NCI-H1694 (cell line): ENCODE results near the gene SPTBN2.
"Not testable (repeated sequence)": the region's sequence is repeated elsewhere in the genome, so short reads cannot be mapped to it uniquely, and the experiment has no call there.

ENCODE experiments used
- DNase-seq: peaks from one replicate; lab custom pipeline; 2025; lab: John Stamatoyannopoulos, UW

The SPTBN2 gene

GRCh38 chr11:66684635-66685034, 44.4 kb downstream of the SPTBN2 start:
- DNase-seq, result no peak

GRCh38 chr11:66683877-66684276, 45.1 kb downstream of the SPTBN2 start:
- DNase-seq, result no peak

- no peak for DNase-seq
Observed at GRCh38 chr11:66680966-66681645, 47.9 kb downstream of the SPTBN2 start.

GRCh38 chr11:66677599-66678375, 51.2 kb downstream of the SPTBN2 start, which contains the start of gene RBM4B:
RBM4B (minus strand) TSS chr11:66677887; CDS start chr11:66677079, 808 bp downstream.
- DNase-seq, result peak; percentile 88

- no peak for DNase-seq
Observed at GRCh38 chr11:66676931-66677598, 52.0 kb downstream of the SPTBN2 start.

GRCh38 chr11:66676282-66676919, 52.6 kb downstream of the SPTBN2 start:
- no peak for DNase-seq

GRCh38 chr11:66674964-66675602, 53.9 kb downstream of the SPTBN2 start:
- DNase-seq, result no peak

GRCh38 chr11:66670816-66671215, 58.2 kb downstream of the SPTBN2 start:
- no peak for DNase-seq

GRCh38 chr11:66665369-66665768, 63.6 kb downstream of the SPTBN2 start:
- DNase-seq, result no peak

- DNase-seq, result no peak
Observed at GRCh38 chr11:66663741-66664296, 65.2 kb downstream of the SPTBN2 start.

- DNase-seq, result no peak
Observed at GRCh38 chr11:66659763-66660162, 69.3 kb downstream of the SPTBN2 start.

GRCh38 chr11:66653123-66653522, 75.9 kb downstream of the SPTBN2 start:
- no peak for DNase-seq

GRCh38 chr11:66652651-66653050, 76.4 kb downstream of the SPTBN2 start:
- DNase-seq, result no peak

- no peak for DNase-seq
Observed at GRCh38 chr11:66651016-66651415, 78.0 kb downstream of the SPTBN2 start.

- no peak for DNase-seq
Observed at GRCh38 chr11:66649903-66650302, 79.1 kb downstream of the SPTBN2 start.

GRCh38 chr11:66646828-66647227, 82.2 kb downstream of the SPTBN2 start:
- DNase-seq, result no peak

- DNase-seq, result no peak
Observed at GRCh38 chr11:66643745-66644437, 85.1 kb downstream of the SPTBN2 start.

GRCh38 chr11:66641834-66642233, 87.2 kb downstream of the SPTBN2 start:
- DNase-seq, result no peak

GRCh38 chr11:66639814-66640340, 89.1 kb downstream of the SPTBN2 start:
- not testable (repeated sequence) for DNase-seq

- no peak for DNase-seq
Observed at GRCh38 chr11:66639066-66639813, 89.8 kb downstream of the SPTBN2 start.
